Mesenchymal stem cell (in vitro differentiated cells and primary cell): ENCODE data around the gene SRRM2.

Source experiments
- DNase-seq: peaks from one replicate; pipeline ENCODE4 v3.0.0-alpha.2; 2013
- H2AFZ ChIP-seq: one replicate; pipeline ENCODE4 v1.6.1; 2013; ENCODE audit warnings: low read depth, mild to moderate bottlenecking, control low read depth, inconsistent platforms, low read length, moderate library complexity
- H2AK5ac ChIP-seq: 2 replicates; pipeline ENCODE4 v1.6.1; 2013; ENCODE audit warnings: low read length, moderate library complexity, mild to moderate bottlenecking, inconsistent platforms; ENCODE audit not compliant: severe bottlenecking
- H2BK120ac ChIP-seq: one replicate; pipeline ENCODE4 v1.6.1; 2013; ENCODE audit warnings: low read depth, mild to moderate bottlenecking, inconsistent platforms, low read length, moderate library complexity
- H2BK12ac ChIP-seq, 2 experiments: one replicate each; pipeline ENCODE4 v1.6.1; 2013; ENCODE audit warnings: inconsistent platforms in 2 of 2, low read length in 2 of 2, mild to moderate bottlenecking in 2 of 2, moderate library complexity in 2 of 2, control low read depth in 1 of 2
- H2BK15ac ChIP-seq: one replicate; pipeline ENCODE4 v1.6.1; 2013; ENCODE audit warnings: mild to moderate bottlenecking, low read depth, inconsistent platforms; ENCODE audit not compliant: poor library complexity, severe bottlenecking
- H2BK5ac ChIP-seq: 2 replicates; pipeline ENCODE4 v1.6.1; 2013; ENCODE audit warnings: low read depth, mild to moderate bottlenecking, low read length, control low read depth, inconsistent platforms; ENCODE audit not compliant: poor library complexity, severe bottlenecking
- H3K14ac ChIP-seq, 2 experiments: one replicate each; pipeline ENCODE4 v1.6.1; 2013; ENCODE audit warnings: inconsistent platforms in 2 of 2, low read length in 2 of 2, control low read depth in 1 of 2, mild to moderate bottlenecking in 1 of 2, moderate library complexity in 1 of 2
- H3K18ac ChIP-seq, 2 experiments: one replicate each; pipeline ENCODE4 v1.6.1; 2013; ENCODE audit warnings: inconsistent platforms in 2 of 2, low read length in 2 of 2, control low read depth in 1 of 2, low read depth in 1 of 2, mild to moderate bottlenecking in 1 of 2
- H3K23ac ChIP-seq, 2 experiments: one replicate each; pipeline ENCODE4 v1.6.1; 2013; ENCODE audit warnings: inconsistent platforms in 2 of 2, low read length in 2 of 2, mild to moderate bottlenecking in 2 of 2, moderate library complexity in 2 of 2, control low read depth in 1 of 2
- H3K27ac ChIP-seq: 2 replicates; pipeline ENCODE4 v1.5.1; 2013; ENCODE audit warnings: mild to moderate bottlenecking, moderate library complexity, low read length, control low read depth, inconsistent platforms; ENCODE audit not compliant: poor library complexity, severe bottlenecking
- H3K27me3 ChIP-seq, 2 experiments: 2 replicates each; pipeline versions ENCODE4 v1.6.1 to v1.7.0; 2013; ENCODE audit warnings: low read length in 2 of 2, mild to moderate bottlenecking in 2 of 2, moderate library complexity in 2 of 2, control low read depth in 1 of 2, inconsistent platforms in 1 of 2; ENCODE audit not compliant: control insufficient read depth in 1 of 2, insufficient read depth in 1 of 2
- H3K36me3 ChIP-seq, 2 experiments: 2 replicates each; pipeline versions ENCODE4 v1.6.1 to v1.7.0; 2013; ENCODE audit warnings: low read length in 2 of 2, control low read depth in 1 of 2, inconsistent platforms in 1 of 2, low read depth in 1 of 2, mild to moderate bottlenecking in 1 of 2; ENCODE audit not compliant: insufficient read depth in 2 of 2, control insufficient read depth in 1 of 2
- H3K4ac ChIP-seq, 2 experiments: one replicate each; pipeline ENCODE4 v1.6.1; 2013; ENCODE audit warnings: inconsistent platforms in 2 of 2, low read length in 2 of 2, mild to moderate bottlenecking in 2 of 2, moderate library complexity in 2 of 2, control low read depth in 1 of 2, low read depth in 1 of 2
- H3K4me1 ChIP-seq: 2 replicates; pipeline ENCODE4 v1.6.1; 2013; ENCODE audit warnings: low read depth, low read length, control low read depth; ENCODE audit not compliant: control insufficient read depth, insufficient read depth
- H3K4me2 ChIP-seq: 2 replicates; pipeline ENCODE4 v1.6.1; 2013; ENCODE audit warnings: low read length, mild to moderate bottlenecking, inconsistent platforms; ENCODE audit not compliant: poor library complexity, severe bottlenecking
- H3K4me3 ChIP-seq, 2 experiments: 2 replicates each; pipeline versions ENCODE4 v1.5.1 to v1.7.0; 2013; ENCODE audit warnings: low read length in 2 of 2, mild to moderate bottlenecking in 2 of 2, control low read depth in 1 of 2, low read depth in 1 of 2; ENCODE audit not compliant: insufficient read depth in 1 of 2
- H3K79me1 ChIP-seq: replicated peaks from 2 replicates; pipeline ENCODE4 v1.6.1; 2013; ENCODE audit warnings: mild to moderate bottlenecking, control low read depth, low read length, inconsistent platforms; ENCODE audit not compliant: poor library complexity, severe bottlenecking
- H3K9ac ChIP-seq: 2 replicates; pipeline ENCODE4 v1.7.0; 2013; ENCODE audit warnings: mild to moderate bottlenecking, low read length, moderate library complexity
- H3K9me3 ChIP-seq: 2 replicates; pipeline ENCODE4 v1.7.0; 2013; ENCODE audit warnings: mild to moderate bottlenecking, low read length; ENCODE audit not compliant: control insufficient read depth
- H4K8ac ChIP-seq: one replicate; pipeline ENCODE4 v1.6.1; 2013; ENCODE audit warnings: inconsistent platforms, mild to moderate bottlenecking, low read length, moderate library complexity
- H4K91ac ChIP-seq: one replicate; pipeline ENCODE4 v1.6.1; 2013; ENCODE audit warnings: mild to moderate bottlenecking, low read length, inconsistent platforms
- WGBS: methylation state at CpG from one replicate; pipeline ENCODE4 v1.1.7; 2013; ENCODE audit warnings: mixed read lengths; 5-methylcytosine and 5-hydroxymethylcytosine counted together

The SRRM2 gene

GRCh38 chr16:2810651-2811050, 58.2 kb downstream of the SRRM2 start:
- H2AFZ ChIP-seq, result no peak overlapping the region
- peaks cover 40 to 73% of the 10 kb centered on the region in 2 experiments for H3K27me3 ChIP-seq
- H3K27ac ChIP-seq, result no peak overlapping the region
- no peak overlapping the region for H2BK5ac ChIP-seq
- no peak overlapping the region for H3K4me2 ChIP-seq
- H3K4ac ChIP-seq, result no peak overlapping the region
- H4K91ac ChIP-seq, result no peak overlapping the region
- H3K9me3 ChIP-seq, result peaks cover 12% of the 10 kb centered on the region
- H3K79me1 ChIP-seq, result no peaks in the 10 kb centered on the region
- H3K4me3 ChIP-seq, result no peak overlapping the region
- H3K36me3 ChIP-seq, result no peaks in the 10 kb centered on the region
- H2BK15ac ChIP-seq, result no peak overlapping the region
- H3K4me1 ChIP-seq, result peaks cover 6% of the 10 kb centered on the region
- H2BK12ac ChIP-seq, result no peak overlapping the region
- DNase-seq, result no peak
- 80% methylated on average over 6 of the region's 6 CpGs for WGBS
- H3K9ac ChIP-seq, result no peak overlapping the region
- H3K18ac ChIP-seq, result no peak overlapping the region
- H4K8ac ChIP-seq, result no peak overlapping the region
- H3K23ac ChIP-seq, result no peak overlapping the region
- H3K14ac ChIP-seq, result no peak overlapping the region
- H2AK5ac ChIP-seq, result no peak overlapping the region
- H2BK120ac ChIP-seq, result no peak overlapping the region

GRCh38 chr16:2811703-2812471, 59.4 kb downstream of the SRRM2 start:
- H3K18ac ChIP-seq, result no peak overlapping the region
- no peak overlapping the region for H3K4me2 ChIP-seq
- H3K23ac ChIP-seq, result no peak overlapping the region
- H2BK120ac ChIP-seq, result no peak overlapping the region
- no peak for DNase-seq
- WGBS, result 72% methylated on average over 15 of the region's 15 CpGs
- no peak overlapping the region for H3K4me3 ChIP-seq
- H3K4ac ChIP-seq, result peak overlapping the region in 1 of 2 experiments; percentile 6
- peak overlapping the region; percentile 75 for H4K8ac ChIP-seq
- peak overlapping the region; percentile 59 for H4K91ac ChIP-seq
- H3K27ac ChIP-seq, result no peak overlapping the region
- H3K36me3 ChIP-seq, result no peaks in the 10 kb centered on the region
- H2BK15ac ChIP-seq, result no peak overlapping the region
- H3K4me1 ChIP-seq, result peaks cover 6% of the 10 kb centered on the region
- peaks cover 33 to 73% of the 10 kb centered on the region in 2 experiments for H3K27me3 ChIP-seq
- peaks cover 4% of the 10 kb centered on the region for H3K9me3 ChIP-seq
- no peak overlapping the region for H2BK12ac ChIP-seq
- no peaks in the 10 kb centered on the region for H3K79me1 ChIP-seq
- H3K14ac ChIP-seq, result no peak overlapping the region
- no peak overlapping the region for H2AFZ ChIP-seq
- H2BK5ac ChIP-seq, result no peak overlapping the region
- no peak overlapping the region for H2AK5ac ChIP-seq
- H3K9ac ChIP-seq, result no peak overlapping the region

GRCh38 chr16:2813771-2814221, 61.4 kb downstream of the SRRM2 start:
- H3K27me3 ChIP-seq, result peaks cover 34 to 72% of the 10 kb centered on the region in 2 experiments
- H2AK5ac ChIP-seq, result no peak overlapping the region
- no peak overlapping the region for H3K14ac ChIP-seq
- no peak overlapping the region for H3K4me2 ChIP-seq
- no peak overlapping the region for H3K4me3 ChIP-seq
- H2AFZ ChIP-seq, result no peak overlapping the region
- H3K4me1 ChIP-seq, result peaks cover 6% of the 10 kb centered on the region
- H2BK5ac ChIP-seq, result no peak overlapping the region
- DNase-seq, result no peak
- no peak overlapping the region for H3K4ac ChIP-seq
- no peak overlapping the region for H3K18ac ChIP-seq
- no peak overlapping the region for H3K23ac ChIP-seq
- no peak overlapping the region for H4K91ac ChIP-seq
- no peaks in the 10 kb centered on the region for H3K79me1 ChIP-seq
- H3K9ac ChIP-seq, result no peak overlapping the region
- H3K9me3 ChIP-seq, result peaks cover 4% of the 10 kb centered on the region
- no peak overlapping the region for H4K8ac ChIP-seq
- 95% methylated on average over 7 of the region's 7 CpGs for WGBS
- H2BK120ac ChIP-seq, result no peak overlapping the region
- H3K36me3 ChIP-seq, result peaks cover 0 to 2% of the 10 kb centered on the region in 2 experiments
- H3K27ac ChIP-seq, result no peak overlapping the region
- H2BK15ac ChIP-seq, result no peak overlapping the region
- H2BK12ac ChIP-seq, result no peak overlapping the region

- 83% methylated on average over 20 of the region's 20 CpGs for WGBS
- peaks cover 43 to 76% of the 10 kb centered on the region in 2 experiments for H3K27me3 ChIP-seq
- no peak overlapping the region for H4K91ac ChIP-seq
- DNase-seq, result no peak
- H3K4me2 ChIP-seq, result no peak overlapping the region
- H3K9me3 ChIP-seq, result no peaks in the 10 kb centered on the region
- no peak overlapping the region for H2AFZ ChIP-seq
- H3K4me3 ChIP-seq, result no peak overlapping the region
- no peak overlapping the region for H3K27ac ChIP-seq
- H3K23ac ChIP-seq, result no peak overlapping the region
- H3K4me1 ChIP-seq, result peaks cover 6% of the 10 kb centered on the region
- H3K9ac ChIP-seq, result no peak overlapping the region
- no peak overlapping the region for H2BK120ac ChIP-seq
- no peak overlapping the region for H3K14ac ChIP-seq
- no peak overlapping the region for H2BK15ac ChIP-seq
- no peak overlapping the region for H3K4ac ChIP-seq
- H3K18ac ChIP-seq, result no peak overlapping the region
- no peak overlapping the region for H2AK5ac ChIP-seq
- no peak overlapping the region for H4K8ac ChIP-seq
- H3K79me1 ChIP-seq, result no peaks in the 10 kb centered on the region
- H3K36me3 ChIP-seq, result peaks cover 0 to 2% of the 10 kb centered on the region in 2 experiments
- no peak overlapping the region for H2BK5ac ChIP-seq
- H2BK12ac ChIP-seq, result no peak overlapping the region
These were observed 62.3 kb downstream of the SRRM2 start for GRCh38 chr16:2814551-2815298.
